Keratinocyte (primary cell): Measurements from ENCODE around the gene CD40. TPM values are rescaled to one million over a fixed set of nuclear protein-coding genes. Genes with fewer than 3 reads are reported as not detected.

Source experiments
- DNase-seq: peaks from one replicate; pipeline ENCODE4 v3.0.0-alpha.2; 2011; ENCODE audit warnings: low read depth, missing footprints, low spot score
- FAIRE-seq: peaks from 2 replicates; lab custom pipeline; 2011; peaks lifted over from hg19 to GRCh38; lab: Jason Lieb, UNC
- H2AFZ ChIP-seq: 2 replicates; pipeline ENCODE4 v1.6.0; 2012; ENCODE audit warnings: low read length, control low read depth, inconsistent platforms; ENCODE audit not compliant: control insufficient read depth
- H3K27ac ChIP-seq: 2 replicates; pipeline ENCODE4 v1.5.1; 2011; ENCODE audit warnings: low read length; ENCODE audit not compliant: control insufficient read depth, insufficient read depth
- H3K27me3 ChIP-seq: 3 replicates; pipeline ENCODE4 v1.6.0; 2011; ENCODE audit warnings: low read length; ENCODE audit not compliant: control insufficient read depth, insufficient read depth; ENCODE audit errors: extremely low read depth
- H3K36me3 ChIP-seq, 2 experiments: 2 replicates in 1 of 2; 3 replicates in 1 of 2; pipeline ENCODE4 v1.5.1; 2011; ENCODE audit warnings: low read length in 2 of 2, mild to moderate bottlenecking in 1 of 2; ENCODE audit not compliant: control insufficient read depth in 2 of 2, insufficient read depth in 2 of 2; ENCODE audit errors: extremely low read depth in 1 of 2
- H3K4me1 ChIP-seq: 3 replicates; pipeline ENCODE4 v1.5.1; 2011; ENCODE audit warnings: low read length; ENCODE audit not compliant: control insufficient read depth, insufficient read depth; ENCODE audit errors: extremely low read depth
- H3K4me2 ChIP-seq: 3 replicates; pipeline ENCODE4 v1.6.0; 2011; ENCODE audit warnings: low read depth, low read length; ENCODE audit not compliant: control insufficient read depth, insufficient read depth; ENCODE audit errors: extremely low read depth
- H3K4me3 ChIP-seq, 3 experiments: fragments of 200-600 bp in 1 of 3; sonication (generic) in 1 of 3; 2 replicates in 2 of 3; 3 replicates in 1 of 3; pipeline ENCODE4 v1.5.1; 2011 to 2016; ENCODE audit warnings: low read length in 3 of 3, mild to moderate bottlenecking in 3 of 3, control low read depth in 2 of 3, inconsistent platforms in 1 of 3, low read depth in 1 of 3, mixed read lengths in 1 of 3, mixed run types in 1 of 3, moderate library complexity in 1 of 3; ENCODE audit not compliant: control insufficient read depth in 2 of 3, insufficient read depth in 2 of 3; ENCODE audit errors: extremely low read depth in 1 of 3
- H3K79me2 ChIP-seq: 2 replicates; pipeline ENCODE4 v1.6.0; 2012; ENCODE audit warnings: low read length; ENCODE audit not compliant: control insufficient read depth, insufficient read depth
- H3K9ac ChIP-seq: 3 replicates; pipeline ENCODE4 v1.6.0; 2011; ENCODE audit warnings: low read length; ENCODE audit not compliant: control insufficient read depth, insufficient read depth; ENCODE audit errors: extremely low read depth
- H3K9me1 ChIP-seq: 3 replicates; pipeline ENCODE4 v1.6.0; 2011; ENCODE audit warnings: low read length; ENCODE audit not compliant: control insufficient read depth, insufficient read depth; ENCODE audit errors: extremely low read depth
- H3K9me3 ChIP-seq: 2 replicates; pipeline ENCODE4 v1.5.1; 2012; ENCODE audit warnings: low read depth, low read length; ENCODE audit not compliant: control insufficient read depth
- H4K20me1 ChIP-seq: 3 replicates; pipeline ENCODE4 v1.6.0; 2011; ENCODE audit warnings: low read length; ENCODE audit not compliant: control insufficient read depth, insufficient read depth; ENCODE audit errors: extremely low read depth
- EZH2 ChIP-seq: IDR thresholded peaks from one replicate; pipeline ENCODE4 v1.6.1; 2012; ENCODE audit warnings: inconsistent platforms, mild to moderate bottlenecking, low read length, moderate library complexity
- dilution Hi-C: fragments of 300-500 bp; cut with MboI; formaldehyde crosslinking; loops from one replicate; pipeline ENCODE4 v1.7.0; 2020; ENCODE audit warnings: low sequenced_read_pairs; ENCODE audit not compliant: extremely low pct_ligation_motif_present
- polyA plus RNA-seq, 5 experiments: library from polyadenylated mRNA; depleted of rRNA in 3 of 5; stranded (reverse) in 3 of 5; stranded (forward) in 1 of 5; unstranded in 1 of 5; fragments of >200 nt; gene quantifications; 1 replicate in 1 of 5; 2 replicates in 3 of 5; 3 replicates in 1 of 5; pipeline versions ENCODE4 v1.2.1 to v1.2.3, GENCODE V29; 2011 to 2012; ENCODE audit warnings: missing spikeins in 2 of 5, low read depth in 1 of 5, low replicate concordance in 1 of 5
- TF ChIP-seq, protein P1 (sequence below), 3 experiments: IDR thresholded peaks in 1 of 3; conservative IDR thresholded peaks in 1 of 3; optimal IDR thresholded peaks in 1 of 3; 2 replicates in 2 of 3; 3 replicates in 1 of 3; pipeline versions ENCODE3 to v1.5.1; 2011; ENCODE audit warnings: low read length in 3 of 3, mild to moderate bottlenecking in 3 of 3, moderate library complexity in 2 of 3, control low read depth in 1 of 3, inconsistent platforms in 1 of 3; ENCODE audit not compliant: insufficient read depth in 2 of 3; ENCODE audit errors: extremely low read depth in 1 of 3

Gene CD40
- polyA plus RNA-seq, 1 donor (not counting 4 experiments of a cell fraction or from before 2014, with no cell fraction given), result 13.4 TPM

DNA sequence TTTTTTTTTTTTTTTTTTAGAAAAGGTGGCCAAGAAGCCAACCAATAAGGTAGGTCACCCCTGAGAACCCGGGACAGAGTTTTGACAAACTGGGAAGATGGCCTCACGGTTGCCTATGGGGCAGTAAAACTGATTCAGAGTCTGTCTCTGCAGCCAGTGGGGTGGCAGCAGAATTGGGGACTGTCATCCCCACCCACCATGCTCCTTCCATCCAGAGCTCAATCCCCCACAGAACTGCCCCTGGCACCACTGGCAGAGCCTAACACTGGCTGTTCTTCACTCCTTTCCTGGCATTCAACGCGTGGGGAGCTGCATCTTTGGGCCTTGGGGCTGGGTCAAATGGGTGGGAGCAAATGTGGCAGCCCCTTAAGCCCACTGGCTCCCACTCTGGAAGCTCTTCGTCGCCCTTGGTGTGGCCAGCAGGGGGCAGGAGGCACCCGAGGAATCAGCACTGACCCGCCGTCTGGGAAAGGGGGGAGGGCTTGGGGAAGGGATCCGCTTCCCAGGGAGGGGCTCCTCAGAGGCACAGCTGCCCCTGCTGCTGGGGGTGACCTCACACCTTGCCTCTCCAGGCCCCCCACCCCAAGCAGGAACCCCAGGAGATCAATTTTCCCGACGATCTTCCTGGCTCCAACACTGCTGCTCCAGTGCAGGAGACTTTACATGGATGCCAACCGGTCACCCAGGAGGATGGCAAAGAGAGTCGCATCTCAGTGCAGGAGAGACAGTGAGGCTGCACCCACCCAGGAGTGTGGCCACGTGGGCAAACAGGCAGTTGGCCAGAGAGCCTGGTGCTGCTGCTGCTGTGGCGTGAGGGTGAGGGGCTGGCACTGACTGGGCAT lies 10.4 kb downstream of the CD40 start:
- Histone ChIP-seq H4K20me1 (no peaks in the 10 kb centered on the region), H3K9ac (no peak overlapping the region), H3K27me3 (peaks cover 10% of the 10 kb centered on the region), H3K27ac (no peak overlapping the region), H3K9me1 (no peaks in the 10 kb centered on the region), H3K4me1 (no peaks in the 10 kb centered on the region), H3K36me3 (peaks cover 0 to 3% of the 10 kb centered on the region in 2 experiments), H3K9me3 (no peaks in the 10 kb centered on the region), H3K4me3 (no peak overlapping the region), H2AFZ (no peak overlapping the region), H3K4me2 (no peak overlapping the region), H3K79me2 (no peaks in the 10 kb centered on the region)
- DNase-seq (no peak), FAIRE-seq (no peak)
- dilution Hi-C loops, result loop anchor here (25.0 kb wide), 1 partner anchor 309 kb away; no protein-coding TSS in a partner anchor
- TF ChIP-seq, protein P1, sequence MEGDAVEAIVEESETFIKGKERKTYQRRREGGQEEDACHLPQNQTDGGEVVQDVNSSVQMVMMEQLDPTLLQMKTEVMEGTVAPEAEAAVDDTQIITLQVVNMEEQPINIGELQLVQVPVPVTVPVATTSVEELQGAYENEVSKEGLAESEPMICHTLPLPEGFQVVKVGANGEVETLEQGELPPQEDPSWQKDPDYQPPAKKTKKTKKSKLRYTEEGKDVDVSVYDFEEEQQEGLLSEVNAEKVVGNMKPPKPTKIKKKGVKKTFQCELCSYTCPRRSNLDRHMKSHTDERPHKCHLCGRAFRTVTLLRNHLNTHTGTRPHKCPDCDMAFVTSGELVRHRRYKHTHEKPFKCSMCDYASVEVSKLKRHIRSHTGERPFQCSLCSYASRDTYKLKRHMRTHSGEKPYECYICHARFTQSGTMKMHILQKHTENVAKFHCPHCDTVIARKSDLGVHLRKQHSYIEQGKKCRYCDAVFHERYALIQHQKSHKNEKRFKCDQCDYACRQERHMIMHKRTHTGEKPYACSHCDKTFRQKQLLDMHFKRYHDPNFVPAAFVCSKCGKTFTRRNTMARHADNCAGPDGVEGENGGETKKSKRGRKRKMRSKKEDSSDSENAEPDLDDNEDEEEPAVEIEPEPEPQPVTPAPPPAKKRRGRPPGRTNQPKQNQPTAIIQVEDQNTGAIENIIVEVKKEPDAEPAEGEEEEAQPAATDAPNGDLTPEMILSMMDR (optimal IDR thresholded peaks at IDR 0.05 in 1 of 3, IDR thresholded peaks at IDR 0.05 in 1 of 3, conservative IDR thresholded peaks at IDR 0.05 in 1 of 3; ENCODE audit: extremely low read depth in 1 of 3, insufficient read depth in 2 of 3, low read length in 3 of 3), result peak; percentile 37 to 72 (median 66)
- TF ChIP-seq EZH2, result no peak

DNA sequence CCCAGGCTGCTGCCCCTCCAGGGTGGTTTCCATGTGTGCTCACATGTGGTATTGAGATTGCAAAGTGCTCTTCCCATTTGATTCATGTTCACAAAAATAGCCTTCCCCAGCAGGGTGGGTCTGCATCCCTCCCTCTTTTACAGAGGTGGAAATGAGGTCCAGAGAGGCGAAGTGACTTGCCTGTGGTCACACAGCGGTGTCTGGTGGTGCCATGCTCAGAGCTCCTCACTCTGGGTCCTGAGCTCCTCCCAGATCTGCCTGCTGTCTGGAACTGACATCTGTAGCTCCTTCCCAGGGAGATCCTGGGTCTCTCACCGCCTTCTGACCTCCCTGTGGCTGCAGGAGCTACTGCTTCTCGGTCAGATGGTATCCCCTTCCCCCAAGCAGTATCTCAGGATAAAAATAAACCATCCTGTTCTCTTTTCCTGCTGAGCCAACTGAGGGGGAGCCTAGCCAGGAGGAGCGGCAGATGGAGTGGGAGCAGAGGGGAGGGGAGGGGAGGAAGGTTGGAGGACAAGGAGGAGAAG lies 11.9 kb downstream of the CD40 start:
- dilution Hi-C loops, result loop anchor here (25.0 kb wide), 1 partner anchor 307 kb away; no protein-coding TSS in a partner anchor
- Histone ChIP-seq H3K9me1 (no peaks in the 10 kb centered on the region), H3K9ac (no peak overlapping the region), H3K27ac (no peak overlapping the region), H3K9me3 (no peaks in the 10 kb centered on the region), H4K20me1 (no peaks in the 10 kb centered on the region), H2AFZ (no peak overlapping the region), H3K27me3 (peaks cover 15% of the 10 kb centered on the region), H3K79me2 (no peaks in the 10 kb centered on the region), H3K4me3 (no peak overlapping the region), H3K4me1 (no peaks in the 10 kb centered on the region), H3K36me3 (peaks cover 0 to 3% of the 10 kb centered on the region in 2 experiments), H3K4me2 (no peak overlapping the region)
- no peak for DNase-seq
- no peak for TF ChIP-seq EZH2
- TF ChIP-seq, protein P1 (optimal IDR thresholded peaks at IDR 0.05 in 1 of 3, IDR thresholded peaks at IDR 0.05 in 1 of 3, conservative IDR thresholded peaks at IDR 0.05 in 1 of 3; ENCODE audit: extremely low read depth in 1 of 3, insufficient read depth in 2 of 3, low read length in 3 of 3), result no peak
- no peak for FAIRE-seq
